ENCODE results near the gene GLTP. TPM values are rescaled to one million over a fixed set of nuclear protein-coding genes. Genes with fewer than 3 reads are reported as not detected.

GLTP gene
- polyA plus RNA-seq, 3 donors from 2014 or later: 64.8 to 95.1 (median 71.9) TPM

GRCh38 chr12:109827566-109828550 lies 52.5 kb downstream of the GLTP start:
- H3K9me3 Mint-ChIP-seq: no peaks in the 10 kb centered on the region
- peaks cover 0 to 10% (median 2%) of the 10 kb centered on the region in 3 donors for H3K27me3 Mint-ChIP-seq (ENCODE audit: low read depth in 3 of 3)
- no peaks in the 10 kb centered on the region for H3K4me1 Mint-ChIP-seq
- no peak overlapping the region for H3K27ac Mint-ChIP-seq
- H3K4me3 Mint-ChIP-seq: no peak overlapping the region
- no peak for DNase-seq
- H3K36me3 Mint-ChIP-seq: no peaks in the 10 kb centered on the region

DNA sequence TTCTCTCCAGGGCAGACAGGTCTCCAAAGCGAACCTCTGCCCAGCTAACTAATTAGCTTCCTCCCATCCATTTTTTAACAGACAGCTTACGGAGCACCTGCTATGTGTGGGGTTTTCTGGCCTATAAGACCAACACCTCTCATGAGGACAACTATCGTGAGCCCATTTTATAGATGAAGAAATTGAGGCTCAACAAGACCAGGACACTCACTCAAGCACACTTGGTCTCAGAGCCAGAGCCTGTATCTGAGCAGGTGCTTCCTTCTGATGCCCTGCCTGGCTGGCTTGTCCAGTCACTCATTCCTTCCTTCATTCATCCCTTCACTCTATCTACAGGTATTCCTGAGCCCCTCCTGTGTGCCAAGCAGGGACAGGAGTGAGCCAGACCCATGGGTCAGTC lies 53.3 kb downstream of the GLTP start:
- Mint-ChIP-seq H3K27me3 (ENCODE audit: low read depth in 3 of 3) (peaks cover 0 to 9% (median 2%) of the 10 kb centered on the region in 3 donors), H3K4me3 (no peak overlapping the region), H3K4me1 (no peaks in the 10 kb centered on the region), H3K36me3 (no peaks in the 10 kb centered on the region), H3K9me3 (no peaks in the 10 kb centered on the region), H3K27ac (no peak overlapping the region)
- no peak for DNase-seq

DNA sequence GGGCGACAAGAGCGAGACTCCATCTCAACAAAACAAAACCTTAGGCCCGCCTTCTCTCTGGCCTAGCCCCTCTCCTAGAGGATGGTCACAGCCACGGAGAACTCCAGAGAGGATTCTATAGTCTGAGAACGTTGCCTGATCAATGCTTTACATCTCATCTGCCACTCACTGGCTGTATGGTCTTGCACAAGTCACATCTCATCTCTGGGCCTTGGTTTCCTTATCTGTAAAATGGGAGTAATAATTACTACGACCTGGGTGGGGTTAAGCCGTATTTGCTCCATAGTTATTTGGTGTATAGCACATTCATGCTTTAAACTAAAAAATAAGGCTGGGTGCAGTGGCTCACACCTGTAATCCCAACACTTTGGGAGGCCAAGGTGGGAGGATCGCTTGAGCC lies 55.6 kb downstream of the GLTP start:
- no peaks in the 10 kb centered on the region for H3K4me1 Mint-ChIP-seq

DNA sequence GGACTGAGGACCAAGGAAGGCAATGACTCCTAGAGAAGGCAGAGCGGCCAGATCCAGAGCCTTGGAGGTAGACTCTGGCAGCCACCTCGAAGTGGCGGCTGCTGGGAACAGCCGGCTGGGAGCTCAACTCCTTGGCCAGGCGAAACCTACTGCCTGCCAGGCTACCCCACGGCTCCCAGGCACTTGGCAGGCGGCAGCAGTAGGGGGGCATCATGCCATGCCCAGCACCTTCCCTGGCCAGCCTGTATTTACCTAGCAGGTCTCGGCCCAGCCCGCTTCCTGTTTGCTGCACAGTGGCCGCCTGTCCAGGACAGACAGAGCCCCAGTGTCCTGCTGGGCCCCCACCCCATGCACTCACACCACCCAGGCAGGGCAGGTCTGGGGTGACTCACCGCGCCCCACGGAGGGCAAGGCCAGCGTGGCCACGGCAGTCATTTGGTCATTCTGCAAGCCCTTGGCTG lies 57.4 kb downstream of the GLTP start:
- DNase-seq: no peak
- Mint-ChIP-seq H3K27me3 (ENCODE audit: low read depth in 3 of 3) (peaks cover 0 to 14% (median 7%) of the 10 kb centered on the region in 3 donors), H3K27ac (no peak overlapping the region), H3K9me3 (no peaks in the 10 kb centered on the region), H3K4me1 (no peaks in the 10 kb centered on the region), H3K36me3 (no peaks in the 10 kb centered on the region), H3K4me3 (no peak overlapping the region)

More for the DNA sequence above, 55.6 kb downstream of the GLTP start:
- DNase-seq: no peak
- Mint-ChIP-seq H3K9me3 (no peaks in the 10 kb centered on the region), H3K27me3 (ENCODE audit: low read depth in 3 of 3) (peaks cover 0 to 10% (median 7%) of the 10 kb centered on the region in 3 donors), H3K36me3 (no peaks in the 10 kb centered on the region), H3K27ac (no peak overlapping the region), H3K4me3 (no peak overlapping the region)

DNA sequence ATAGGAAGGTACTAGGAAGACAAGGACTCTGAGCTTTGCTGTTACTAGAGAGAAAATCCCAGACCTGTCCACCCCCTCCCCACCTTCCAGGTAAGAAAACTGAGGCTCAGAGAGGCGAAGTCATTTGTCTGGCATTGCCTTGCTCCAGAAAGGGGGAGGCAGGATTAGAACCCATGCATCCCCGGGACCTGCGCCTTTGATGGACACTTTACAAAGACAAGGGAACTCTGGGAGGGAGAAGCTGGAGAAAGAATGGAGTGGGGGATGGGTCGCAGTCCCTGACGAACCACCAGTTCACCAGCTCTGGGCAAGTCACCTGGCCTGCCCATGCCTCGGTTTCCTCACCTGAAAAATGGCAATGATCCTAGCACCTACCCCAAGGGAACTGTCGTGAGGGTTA lies 57.9 kb downstream of the GLTP start:
- Mint-ChIP-seq H3K27me3 (ENCODE audit: low read depth in 3 of 3) (peaks cover 0 to 14% (median 7%) of the 10 kb centered on the region in 3 donors), H3K9me3 (no peaks in the 10 kb centered on the region), H3K36me3 (no peaks in the 10 kb centered on the region), H3K4me3 (no peak overlapping the region), H3K27ac (no peak overlapping the region), H3K4me1 (no peaks in the 10 kb centered on the region)
- no peak for DNase-seq

GRCh38 chr12:109821968-109822367 lies 58.4 kb downstream of the GLTP start:
- Mint-ChIP-seq H3K9me3 (no peaks in the 10 kb centered on the region), H3K36me3 (no peaks in the 10 kb centered on the region), H3K27ac (no peak overlapping the region), H3K4me1 (no peaks in the 10 kb centered on the region), H3K27me3 (ENCODE audit: low read depth in 3 of 3) (peaks cover 0 to 14% (median 7%) of the 10 kb centered on the region in 3 donors), H3K4me3 (no peak overlapping the region)
- DNase-seq: no peak

- Mint-ChIP-seq H3K36me3 (no peaks in the 10 kb centered on the region), H3K27ac (no peak overlapping the region), H3K4me1 (no peaks in the 10 kb centered on the region), H3K9me3 (no peaks in the 10 kb centered on the region), H3K4me3 (no peak overlapping the region), H3K27me3 (ENCODE audit: low read depth in 3 of 3) (peaks cover 0 to 14% (median 7%) of the 10 kb centered on the region in 3 donors)
- DNase-seq: no peak
Measured at GRCh38 chr12:109820816-109821381, 59.4 kb downstream of the GLTP start.

DNA sequence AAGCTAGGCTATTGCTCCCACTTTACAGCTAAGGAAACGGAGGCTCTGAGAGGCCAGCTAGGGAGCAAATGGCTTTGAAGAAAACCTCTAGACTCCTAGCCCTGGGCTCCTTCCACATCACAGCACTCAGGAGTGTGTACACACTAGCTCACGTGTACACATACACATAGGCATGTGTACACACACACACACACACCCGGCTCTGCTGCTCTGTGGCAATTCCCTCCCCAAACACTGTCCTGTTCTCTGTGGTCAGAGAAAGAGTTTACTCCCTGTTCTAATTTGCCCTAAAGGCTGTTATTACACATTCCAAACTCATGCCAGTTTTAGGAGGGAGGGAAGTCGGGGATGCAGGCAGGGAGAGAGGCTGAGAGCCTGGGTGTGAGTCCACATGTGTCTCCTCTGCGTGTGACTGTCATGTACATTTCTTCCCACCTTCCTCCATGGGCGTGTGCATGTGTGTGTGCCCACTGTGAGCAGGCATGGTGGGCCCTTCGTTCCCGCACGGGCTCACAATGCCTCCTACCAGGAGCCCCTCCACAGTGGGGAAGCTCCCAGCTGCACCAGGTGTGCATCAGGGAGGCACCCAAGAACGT lies 61.3 kb downstream of the GLTP start:
- H3K36me3 Mint-ChIP-seq: no peaks in the 10 kb centered on the region
- H3K4me3 Mint-ChIP-seq: no peak overlapping the region

GRCh38 chr12:109818253-109818652 lies 62.1 kb downstream of the GLTP start:
- Mint-ChIP-seq H3K27me3 (ENCODE audit: low read depth in 3 of 3) (peaks cover 0 to 14% (median 6%) of the 10 kb centered on the region in 3 donors), H3K4me3 (no peak overlapping the region), H3K9me3 (no peaks in the 10 kb centered on the region), H3K4me1 (no peaks in the 10 kb centered on the region), H3K36me3 (no peaks in the 10 kb centered on the region), H3K27ac (no peak overlapping the region)
- DNase-seq: no peak

More for the DNA sequence above, 61.3 kb downstream of the GLTP start:
- no peak for DNase-seq
- Mint-ChIP-seq H3K27ac (no peak overlapping the region), H3K9me3 (no peaks in the 10 kb centered on the region), H3K27me3 (ENCODE audit: low read depth in 3 of 3) (peaks cover 0 to 14% (median 6%) of the 10 kb centered on the region in 3 donors), H3K4me1 (no peaks in the 10 kb centered on the region)

- H3K27ac Mint-ChIP-seq: no peak overlapping the region
- no peaks in the 10 kb centered on the region for H3K36me3 Mint-ChIP-seq
- no peaks in the 10 kb centered on the region for H3K4me1 Mint-ChIP-seq
- no peak for DNase-seq
- peaks cover 0 to 14% (median 6%) of the 10 kb centered on the region in 3 donors for H3K27me3 Mint-ChIP-seq (ENCODE audit: low read depth in 3 of 3)
- no peak overlapping the region for H3K4me3 Mint-ChIP-seq
- H3K9me3 Mint-ChIP-seq: no peaks in the 10 kb centered on the region
Measured at GRCh38 chr12:109817627-109818231, 62.6 kb downstream of the GLTP start.

GRCh38 chr12:109816870-109817269 lies 63.5 kb downstream of the GLTP start:
- no peaks in the 10 kb centered on the region for H3K4me1 Mint-ChIP-seq
- H3K27ac Mint-ChIP-seq: no peak overlapping the region
- H3K36me3 Mint-ChIP-seq: no peaks in the 10 kb centered on the region
- H3K4me3 Mint-ChIP-seq: no peak overlapping the region
- no peak for DNase-seq
- no peaks in the 10 kb centered on the region for H3K9me3 Mint-ChIP-seq
- peaks cover 0 to 14% (median 6%) of the 10 kb centered on the region in 3 donors for H3K27me3 Mint-ChIP-seq (ENCODE audit: low read depth in 3 of 3)

- Mint-ChIP-seq H3K4me3 (no peak overlapping the region), H3K9me3 (no peaks in the 10 kb centered on the region), H3K36me3 (no peaks in the 10 kb centered on the region), H3K27ac (no peak overlapping the region), H3K27me3 (ENCODE audit: low read depth in 3 of 3) (peaks cover 0 to 11% (median 3%) of the 10 kb centered on the region in 3 donors), H3K4me1 (no peaks in the 10 kb centered on the region)
- DNase-seq: no peak
Measured at GRCh38 chr12:109815757-109816617, 64.4 kb downstream of the GLTP start.

DNA sequence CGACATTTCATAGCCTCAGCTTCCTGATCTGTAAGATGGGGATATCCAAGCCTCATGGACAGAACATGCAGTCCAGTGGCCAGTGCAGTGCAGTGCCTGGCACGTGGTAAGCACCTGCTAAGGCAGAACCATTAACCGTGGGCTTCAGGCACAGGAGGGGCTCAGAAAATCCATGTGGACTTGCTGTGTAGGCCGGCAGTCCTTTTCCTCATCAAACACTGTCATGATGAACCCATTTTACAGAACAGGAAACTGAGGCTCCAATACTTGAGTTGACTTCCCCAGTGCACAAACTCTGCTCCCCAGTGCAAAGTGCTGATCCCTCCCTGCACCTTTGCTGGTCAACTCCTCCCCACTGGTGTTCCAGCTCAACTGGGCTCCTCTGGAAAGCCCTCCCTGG lies 65.1 kb downstream of the GLTP start:
- H3K36me3 Mint-ChIP-seq: no peaks in the 10 kb centered on the region
- no peak overlapping the region for H3K27ac Mint-ChIP-seq
- no peaks in the 10 kb centered on the region for H3K9me3 Mint-ChIP-seq
- H3K4me3 Mint-ChIP-seq: no peak overlapping the region
- H3K4me1 Mint-ChIP-seq: no peaks in the 10 kb centered on the region
- H3K27me3 Mint-ChIP-seq (ENCODE audit: low read depth in 3 of 3): peaks cover 0 to 8% (median 3%) of the 10 kb centered on the region in 3 donors
- no peak for DNase-seq
